T-cell (primary cell): Measurements from ENCODE around the gene ACSL6. TPM values are rescaled to one million over a fixed set of nuclear protein-coding genes. Genes with fewer than 3 reads are reported as not detected.
A peak's percentile ranks its signal among the peaks of the same experiment; 100 is the strongest.

Source experiments
- ATAC-seq, 4 experiments: fragments of 200-7000 bp in 3 of 4; fragments of 150-1000 bp in 1 of 4; cut with Tn5 transposase; replicated peaks in 1 of 4; 1 replicate in 3 of 4; 2 replicates in 1 of 4; pipeline ENCODE4 v1.10.0; 2021; ENCODE audit warnings: moderate library complexity in 3 of 4, mild to moderate bottlenecking in 2 of 4, moderate number of reproducible peaks in 1 of 4
- CTCF ChIA-PET, 2 donors: fragments of 300-600 bp; sonication (Branson Sonifier 250); formaldehyde crosslinking; loops; one replicate each; lab custom pipeline; 2022; ENCODE audit warnings: antibody characterized with exemption in 2 of 2; lab: Charles Lee
- POLR2A ChIA-PET, 2 donors: fragments of 300-600 bp; sonication (Branson Sonifier 250); formaldehyde crosslinking; loops; one replicate each; lab custom pipeline; 2022; ENCODE audit warnings: antibody characterized with exemption in 2 of 2; lab: Charles Lee
- DNase-seq, 35 experiments: peaks; one replicate each; pipeline versions ENCODE4 v3.0.0 to v3.0.0-alpha.2; 2013 to 2023
- H3K27ac ChIP-seq: one replicate; pipeline ENCODE4 v1.5.1; 2013; ENCODE audit warnings: low read length
- H3K27me3 ChIP-seq, 2 experiments: replicated peaks in 1 of 2; 1 replicate in 1 of 2; 2 replicates in 1 of 2; pipeline versions ENCODE4 v1.6.1 to v1.7.0; 2013; ENCODE audit warnings: low read length in 1 of 2, mixed read lengths in 1 of 2; ENCODE audit not compliant: control insufficient read depth in 2 of 2, insufficient read depth in 2 of 2; ENCODE audit errors: extremely low read depth in 1 of 2
- H3K36me3 ChIP-seq, 2 donors: 1 replicate in 1 of 2; 2 replicates in 1 of 2; pipeline versions ENCODE4 v1.6.1 to v1.7.0; 2013; ENCODE audit warnings: low read length in 1 of 2; ENCODE audit not compliant: control insufficient read depth in 2 of 2, insufficient read depth in 1 of 2; ENCODE audit errors: extremely low read depth in 1 of 2
- H3K4me1 ChIP-seq, 2 experiments: 1 replicate in 1 of 2; 2 replicates in 1 of 2; pipeline versions ENCODE4 v1.6.1 to v1.7.0; 2013; ENCODE audit warnings: low read length in 2 of 2, mixed read lengths in 1 of 2; ENCODE audit not compliant: insufficient read depth in 2 of 2, control insufficient read depth in 1 of 2; ENCODE audit errors: extremely low read depth in 1 of 2
- H3K4me3 ChIP-seq, 2 donors: 1 replicate in 1 of 2; 2 replicates in 1 of 2; pipeline versions ENCODE4 v1.5.1 to v1.7.0; 2013; ENCODE audit warnings: mild to moderate bottlenecking in 2 of 2, low read length in 1 of 2, moderate library complexity in 1 of 2; ENCODE audit not compliant: control insufficient read depth in 1 of 2; ENCODE audit errors: extremely low read depth in 1 of 2
- H3K9me3 ChIP-seq: 2 replicates; pipeline ENCODE4 v1.7.0; 2013
- H3K27ac Mint-ChIP-seq, 2 donors: one replicate each; pipeline ENCODE4 v1.8.0; 2020 to 2021; ENCODE audit warnings: mild to moderate bottlenecking in 2 of 2, mixed read lengths in 2 of 2
- H3K27me3 Mint-ChIP-seq, 2 donors: one replicate each; pipeline ENCODE4 v1.8.0; 2021 to 2022; ENCODE audit warnings: mixed read lengths in 2 of 2
- H3K36me3 Mint-ChIP-seq: one replicate; pipeline ENCODE4 v1.8.0; 2021; ENCODE audit warnings: mixed read lengths
- H3K4me1 Mint-ChIP-seq, 3 donors: one replicate each; pipeline ENCODE4 v1.8.0; 2020 to 2022; ENCODE audit warnings: mixed read lengths in 3 of 3, mild to moderate bottlenecking in 1 of 3
- H3K4me3 Mint-ChIP-seq, 3 donors: one replicate each; pipeline ENCODE4 v1.8.0; 2020 to 2022; ENCODE audit warnings: mild to moderate bottlenecking in 3 of 3, mixed read lengths in 3 of 3, moderate library complexity in 3 of 3
- H3K9me3 Mint-ChIP-seq, 3 donors: one replicate each; pipeline ENCODE4 v1.8.0; 2020 to 2022; ENCODE audit warnings: mixed read lengths in 3 of 3
- WGBS: methylation state at CpG from one replicate; pipeline ENCODE4 v1.1.5; 2013; ENCODE audit warnings: missing lambda C conversion rate; ENCODE audit not compliant: insufficient coverage; 5-methylcytosine and 5-hydroxymethylcytosine counted together
- total RNA-seq, 35 experiments: library from RNA in 6 of 35; stranded (reverse) in 6 of 35; fragments of 120-200 nt in 1 of 35; gene quantifications; one replicate each; pipeline versions ENCODE4 v1.2.1 to v1.2.4 and lab custom pipeline; 2013 to 2026

Gene ACSL6
- total RNA-seq, 5 donors from 2014 or later (not counting 1 experiment from before 2014, with no cell fraction given), result 23.7 to 42.9 (median 27.8) TPM

DNA sequence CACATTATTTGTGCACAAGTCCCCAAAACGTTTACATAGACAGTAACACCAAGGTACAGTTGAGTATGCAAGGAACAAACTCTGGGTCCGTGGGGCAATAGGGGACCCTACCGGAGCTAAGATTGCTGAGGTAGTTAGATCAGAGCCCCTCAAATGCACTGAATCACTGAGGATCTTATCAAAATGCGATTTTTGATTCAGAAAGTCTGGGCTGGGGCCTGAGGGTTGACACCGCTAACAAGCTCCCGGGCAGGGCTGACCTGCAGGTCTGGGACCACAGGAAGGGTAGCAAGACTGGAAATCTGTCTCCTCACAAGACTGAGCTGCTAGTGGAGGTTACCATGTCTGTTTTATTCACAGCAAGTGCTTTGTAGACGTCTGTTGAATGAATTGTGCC lies 47.2 kb upstream of the ACSL6 start:
- DNase-seq, result peak in 1 of 35 experiments; percentile 3
- peaks cover 0 to 2% of the 10 kb centered on the region in 2 experiments for H3K27me3 ChIP-seq
- Mint-ChIP-seq H3K4me1 (peaks cover 35 to 60% (median 51%) of the 10 kb centered on the region in 3 donors), H3K27me3 (no peaks in the 10 kb centered on the region), H3K36me3 (no peaks in the 10 kb centered on the region), H3K27ac (peak overlapping the region in 1 of 2 donors; percentile 23), H3K4me3 (no peak overlapping the region), H3K9me3 (no peaks in the 10 kb centered on the region)
- no peaks in the 10 kb centered on the region for H3K36me3 ChIP-seq
- H3K9me3 ChIP-seq, result no peaks in the 10 kb centered on the region
- ChIA-PET POLR2A (interaction anchor here in 1 of 2 donors (0.7 kb wide), 1 partner anchor 330 kb away, joined by 5 read pairs; no protein-coding TSS in a partner anchor), CTCF (interaction anchor here in 1 of 2 donors (0.6 kb wide), 2 partner anchors 429 to 463 kb away, joined by 3 to 8 read pairs; no protein-coding TSS in a partner anchor)
- peaks cover 0 to 57% of the 10 kb centered on the region in 2 experiments for H3K4me1 ChIP-seq
- WGBS, result 78% methylated on average over 7 of the region's 7 CpGs
- no peak for ATAC-seq
- no peak overlapping the region for H3K4me3 ChIP-seq
- no peak overlapping the region for H3K27ac ChIP-seq

DNA sequence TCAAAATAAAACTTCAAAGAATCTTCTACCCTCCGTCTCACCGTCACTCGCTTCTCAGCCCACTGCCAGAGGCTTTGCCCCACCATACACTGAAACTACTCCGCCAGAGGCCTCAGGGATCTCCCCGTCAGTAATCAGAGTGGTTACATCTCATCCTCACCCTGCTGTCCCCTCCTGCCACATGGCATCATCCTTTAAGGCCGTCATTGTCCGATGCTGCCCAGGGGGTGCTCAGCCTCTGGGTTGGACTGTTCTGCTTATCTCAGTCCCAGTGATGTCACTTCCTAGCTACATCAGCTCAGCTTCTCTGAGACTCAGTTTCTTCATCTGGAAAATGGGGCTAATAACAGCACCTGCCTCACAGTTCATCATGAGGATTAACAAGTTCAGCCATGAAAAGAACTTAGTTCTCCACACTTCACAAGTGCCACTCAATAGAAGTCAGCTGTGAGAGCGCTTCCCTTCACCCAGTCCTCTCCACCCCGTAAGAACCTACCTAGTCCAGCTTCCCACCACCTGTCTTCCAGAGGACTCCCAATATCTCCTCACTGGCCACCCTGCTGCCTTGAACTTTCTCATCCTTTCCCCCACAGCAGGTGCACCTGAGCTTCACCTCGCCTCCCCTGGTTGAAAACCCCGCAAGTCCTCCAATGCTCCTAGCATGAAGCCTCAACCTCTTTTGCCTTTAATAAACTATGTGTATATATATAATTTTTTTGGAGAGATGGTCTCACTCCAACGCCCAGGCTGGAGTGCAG lies 46.2 kb upstream of the ACSL6 start:
- Histone ChIP-seq H3K4me3 (no peak overlapping the region), H3K9me3 (no peaks in the 10 kb centered on the region), H3K4me1 (peaks cover 0 to 52% of the 10 kb centered on the region in 2 experiments), H3K27me3 (peaks cover 0 to 3% of the 10 kb centered on the region in 2 experiments), H3K27ac (no peak overlapping the region), H3K36me3 (no peaks in the 10 kb centered on the region)
- no peaks in the 10 kb centered on the region for H3K27me3 Mint-ChIP-seq
- no peaks in the 10 kb centered on the region for H3K9me3 Mint-ChIP-seq
- no peaks in the 10 kb centered on the region for H3K36me3 Mint-ChIP-seq
- H3K4me1 Mint-ChIP-seq, result peaks cover 39 to 54% (median 47%) of the 10 kb centered on the region in 3 donors
- H3K27ac Mint-ChIP-seq, result peak overlapping the region; percentile 11 to 48
- 77% methylated on average over 9 of the region's 12 CpGs for WGBS
- POLR2A ChIA-PET, result no interaction called here
- DNase-seq (peak in 3 of 35 experiments; percentile 2 to 17 (median 10)), ATAC-seq (no peak)
- CTCF ChIA-PET, result interaction anchor here in 1 of 2 donors (0.6 kb wide), 1 partner anchor 428 kb away, joined by 8 read pairs; no protein-coding TSS in a partner anchor
- H3K4me3 Mint-ChIP-seq, result no peak overlapping the region

DNA sequence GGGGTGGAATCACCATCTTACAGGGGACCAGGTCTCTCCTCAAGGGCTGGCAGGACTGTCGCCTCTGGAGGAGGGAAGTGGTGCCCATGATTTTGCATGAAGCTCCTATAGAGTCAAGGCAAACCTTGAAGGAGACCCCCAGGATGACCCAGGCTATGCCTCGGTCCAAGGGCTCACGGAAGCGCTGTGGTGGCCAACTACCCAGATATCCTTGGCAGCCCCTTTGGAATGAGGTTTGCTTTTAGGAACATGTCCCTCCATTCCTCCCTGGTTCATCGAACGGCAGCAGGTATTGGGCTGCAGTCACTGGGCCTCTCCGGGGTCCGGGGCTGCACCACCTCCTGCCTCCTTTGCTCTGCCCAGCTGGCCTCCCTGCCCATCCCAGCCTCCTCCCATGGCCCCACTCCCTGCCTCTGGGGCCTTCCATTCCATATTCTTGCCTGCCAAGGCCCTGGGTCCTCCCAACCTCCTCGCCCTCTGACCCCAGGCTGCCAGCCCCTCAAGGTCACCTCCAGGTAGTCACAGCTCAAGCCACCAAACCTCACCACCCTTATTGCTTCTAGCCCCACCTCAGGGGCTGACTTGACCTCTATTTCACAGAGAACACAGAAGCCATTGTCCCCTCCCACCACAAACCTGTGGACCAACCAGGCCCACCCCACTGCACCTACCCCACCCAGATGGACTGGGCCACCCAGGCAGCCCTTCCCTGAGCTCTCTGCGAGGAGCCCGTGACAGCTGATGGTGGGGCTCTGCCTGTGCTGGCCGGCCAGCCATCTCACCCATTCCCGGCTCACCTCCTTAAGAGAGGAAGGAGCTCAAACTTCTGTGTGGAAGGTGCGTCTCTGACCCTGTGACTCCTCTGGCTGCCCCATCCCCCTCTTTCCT lies 45.4 kb upstream of the ACSL6 start:
- peaks cover 39 to 57% (median 47%) of the 10 kb centered on the region in 3 donors for H3K4me1 Mint-ChIP-seq
- no peaks in the 10 kb centered on the region for H3K36me3 ChIP-seq
- peaks cover 0 to 52% of the 10 kb centered on the region in 2 experiments for H3K4me1 ChIP-seq
- DNase-seq, result peak in 3 of 35 experiments; percentile 0 to 11 (median 5)
- peaks cover 0 to 3% of the 10 kb centered on the region in 2 experiments for H3K27me3 ChIP-seq
- no peak for ATAC-seq
- peak overlapping the region in 1 of 2 donors; percentile 48 for H3K27ac Mint-ChIP-seq
- POLR2A ChIA-PET, result interaction anchor here in 1 of 2 donors (0.6 kb wide), 1 partner anchor 417 kb away, joined by 3 read pairs; no protein-coding TSS in a partner anchor
- no peaks in the 10 kb centered on the region for H3K9me3 Mint-ChIP-seq
- H3K4me3 Mint-ChIP-seq, result no peak overlapping the region
- 86% methylated on average over 6 of the region's 14 CpGs for WGBS
- no peak overlapping the region for H3K4me3 ChIP-seq
- CTCF ChIA-PET, result interaction anchor here in 1 of 2 donors (1.1 to 1.6 kb wide), 2 partner anchors 50 to 467 kb away, joined by 6 to 7 read pairs; no protein-coding TSS in a partner anchor
- H3K9me3 ChIP-seq, result no peaks in the 10 kb centered on the region
- H3K36me3 Mint-ChIP-seq, result no peaks in the 10 kb centered on the region
- H3K27me3 Mint-ChIP-seq, result no peaks in the 10 kb centered on the region
- peak overlapping the region; percentile 89 for H3K27ac ChIP-seq

DNA sequence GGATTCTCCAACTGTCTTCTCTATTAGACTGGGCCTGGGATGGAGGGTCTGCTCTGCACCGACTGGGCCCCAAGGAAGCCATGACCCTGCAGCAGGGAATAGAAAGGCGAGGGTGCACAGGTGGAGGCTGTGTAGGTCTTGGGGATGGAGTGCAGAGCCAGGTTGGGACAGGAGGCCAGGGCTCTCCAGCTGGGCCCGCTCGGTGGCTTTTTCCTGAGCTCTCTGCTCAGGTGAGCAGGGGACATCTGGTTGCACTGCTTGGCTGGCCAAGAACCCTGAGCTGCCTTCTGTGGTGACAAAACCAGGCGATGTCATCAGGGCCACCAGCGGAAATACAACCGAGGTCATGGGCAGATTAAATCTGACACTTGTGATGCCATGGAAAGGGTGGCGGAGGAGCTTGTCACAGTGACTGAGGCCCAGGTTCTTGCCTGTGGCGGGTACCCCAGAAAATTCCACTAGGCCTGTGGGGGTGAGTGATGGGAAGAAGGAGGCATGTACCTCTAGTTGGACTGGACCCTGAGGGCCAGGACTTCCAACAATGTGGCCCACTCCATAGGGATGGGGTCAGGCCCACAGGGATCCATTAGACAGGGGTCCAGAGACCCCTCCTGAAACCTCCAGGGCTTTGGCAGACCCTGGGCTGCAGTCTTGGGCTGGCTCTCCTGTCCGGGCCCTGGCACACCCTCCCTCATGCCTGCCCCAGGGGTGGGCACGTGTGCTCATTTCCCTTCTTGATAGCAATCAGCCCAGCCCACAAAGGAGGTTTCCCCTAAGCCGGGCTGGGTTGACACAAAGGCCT lies 44.6 kb upstream of the ACSL6 start:
- 61% methylated on average over 11 of the region's 12 CpGs for WGBS
- Histone ChIP-seq H3K4me1 (peaks cover 0 to 52% of the 10 kb centered on the region in 2 experiments), H3K36me3 (no peaks in the 10 kb centered on the region), H3K27ac (peak overlapping the region; percentile 89), H3K27me3 (peaks cover 0 to 8% of the 10 kb centered on the region in 2 experiments), H3K4me3 (no peak overlapping the region), H3K9me3 (no peaks in the 10 kb centered on the region)
- H3K9me3 Mint-ChIP-seq, result no peaks in the 10 kb centered on the region
- DNase-seq, result peak in 34 of 35 experiments; percentile 21 to 72 (median 50)
- no peak overlapping the region for H3K4me3 Mint-ChIP-seq
- H3K4me1 Mint-ChIP-seq, result peaks cover 39 to 57% (median 47%) of the 10 kb centered on the region in 3 donors
- ChIA-PET CTCF (interaction anchor here in 1 of 2 donors (0.6 to 1.6 kb wide), 4 partner anchors 16 to 467 kb away, joined by 3 to 7 read pairs (median 4); no protein-coding TSS in a partner anchor), POLR2A (interaction anchor here in 1 of 2 donors (0.6 kb wide), 1 partner anchor 454 kb away, joined by 6 read pairs; no protein-coding TSS in a partner anchor)
- ATAC-seq, result peak; percentile 68 to 78 (median 77)
- peaks cover 0 to 3% of the 10 kb centered on the region in 2 donors for H3K27me3 Mint-ChIP-seq
- no peaks in the 10 kb centered on the region for H3K36me3 Mint-ChIP-seq
- H3K27ac Mint-ChIP-seq, result peak overlapping the region; percentile 44 to 67

DNA sequence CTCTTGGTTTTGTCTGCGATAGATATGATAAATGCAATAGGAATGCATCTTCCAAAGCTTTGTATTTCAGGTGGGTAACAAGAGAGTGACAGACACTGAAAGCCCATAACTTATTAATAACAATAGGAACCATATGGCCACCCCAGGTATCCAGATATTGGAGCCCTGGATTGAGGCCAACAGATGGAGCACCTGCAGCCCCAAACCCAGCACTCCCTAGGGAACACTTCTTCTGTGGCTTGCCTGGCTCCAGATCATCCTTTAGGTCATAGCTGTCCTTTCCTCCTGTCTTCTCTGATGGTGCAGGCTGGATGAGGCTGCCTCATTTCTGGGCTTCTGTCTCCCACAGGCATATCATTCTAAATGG lies 44.0 kb upstream of the ACSL6 start:
- H3K36me3 ChIP-seq, result no peaks in the 10 kb centered on the region
- DNase-seq, result peak in 1 of 35 experiments; percentile 1
- Mint-ChIP-seq H3K9me3 (no peaks in the 10 kb centered on the region), H3K36me3 (no peaks in the 10 kb centered on the region), H3K27ac (peak overlapping the region in 1 of 2 donors; percentile 58), H3K27me3 (peaks cover 0 to 3% of the 10 kb centered on the region in 2 donors), H3K4me3 (no peak overlapping the region), H3K4me1 (peaks cover 39 to 55% (median 47%) of the 10 kb centered on the region in 3 donors)
- CTCF ChIA-PET, result interaction anchor here in 1 of 2 donors (0.6 to 1.6 kb wide), 4 partner anchors 8 to 466 kb away, joined by 3 to 7 read pairs (median 3); no protein-coding TSS in a partner anchor
- H3K4me1 ChIP-seq, result peaks cover 0 to 52% of the 10 kb centered on the region in 2 experiments
- no CpG with 5 or more reads among the region's 1 CpG for WGBS
- POLR2A ChIA-PET, result interaction anchor here in 1 of 2 donors (0.6 kb wide), 1 partner anchor 454 kb away, joined by 6 read pairs; no protein-coding TSS in a partner anchor
- H3K4me3 ChIP-seq, result no peak overlapping the region
- peaks cover 0 to 13% of the 10 kb centered on the region in 2 experiments for H3K27me3 ChIP-seq
- ATAC-seq, result no peak
- H3K27ac ChIP-seq, result peak overlapping the region; percentile 89
- H3K9me3 ChIP-seq, result no peaks in the 10 kb centered on the region
